Common myeloid progenitor, CD34-positive (primary cell): ENCODE results near the gene MOV10.
"Not testable (repeated sequence)": the region's sequence is repeated elsewhere in the genome, so short reads cannot be mapped to it uniquely, and the experiment has no call there.

Experiments used
- CTCF ChIA-PET: fragments of 350-600 bp; sonication (Branson Sonifier 250); formaldehyde crosslinking; loops from one replicate; lab custom pipeline; 2021; ENCODE audit warnings: antibody characterized with exemption; lab: Charles Lee
- POLR2A ChIA-PET: fragments of 350-600 bp; sonication (Branson Sonifier 250); formaldehyde crosslinking; loops from one replicate; lab custom pipeline; 2021; ENCODE audit warnings: antibody characterized with exemption; lab: Charles Lee
- DNase-seq, 3 donors: peaks; one replicate each; pipeline versions ENCODE4 v3.0.0 to v3.0.0-alpha.2; 2013
- H3K27ac ChIP-seq, 2 experiments: 1 replicate in 1 of 2; 2 replicates in 1 of 2; pipeline ENCODE4 v1.7.0; 2013; ENCODE audit warnings: inconsistent platforms in 2 of 2, low read length in 2 of 2, mild to moderate bottlenecking in 2 of 2, low read depth in 1 of 2, moderate library complexity in 1 of 2; ENCODE audit not compliant: severe bottlenecking in 2 of 2, insufficient read depth in 1 of 2, poor library complexity in 1 of 2
- H3K27me3 ChIP-seq, 5 experiments: replicated peaks in 2 of 5; 1 replicate in 3 of 5; 2 replicates in 2 of 5; pipeline versions ENCODE4 v1.6.1 to v1.7.0; 2013; ENCODE audit warnings: low read length in 4 of 5, mild to moderate bottlenecking in 2 of 5, moderate library complexity in 2 of 5, inconsistent platforms in 1 of 5; ENCODE audit not compliant: insufficient read depth in 5 of 5, control insufficient read depth in 4 of 5
- H3K36me3 ChIP-seq, 4 experiments: 1 replicate in 2 of 4; 2 replicates in 2 of 4; pipeline versions ENCODE4 v1.6.1 to v1.7.0; 2013; ENCODE audit warnings: low read length in 3 of 4, control low read depth in 1 of 4, mild to moderate bottlenecking in 1 of 4; ENCODE audit not compliant: control insufficient read depth in 4 of 4, insufficient read depth in 4 of 4
- H3K4me1 ChIP-seq, 4 experiments: 1 replicate in 3 of 4; 2 replicates in 1 of 4; pipeline versions ENCODE4 v1.6.1 to v1.7.1; 2013; ENCODE audit warnings: low read length in 3 of 4, mild to moderate bottlenecking in 3 of 4, control low read depth in 1 of 4, inconsistent platforms in 1 of 4, moderate library complexity in 1 of 4; ENCODE audit not compliant: control insufficient read depth in 4 of 4, insufficient read depth in 4 of 4; ENCODE audit errors: control extremely low read depth in 1 of 4
- H3K4me3 ChIP-seq, 7 experiments: 1 replicate in 4 of 7; 2 replicates in 3 of 7; pipeline versions ENCODE4 v1.5.1 to v1.7.0; 2013; ENCODE audit warnings: mild to moderate bottlenecking in 7 of 7, low read length in 6 of 7, moderate library complexity in 6 of 7, inconsistent platforms in 2 of 7, low read depth in 2 of 7, control low read depth in 1 of 7; ENCODE audit not compliant: insufficient read depth in 4 of 7, control insufficient read depth in 1 of 7; ENCODE audit errors: extremely low read depth in 1 of 7
- H3K9me3 ChIP-seq, 5 experiments: 1 replicate in 4 of 5; 2 replicates in 1 of 5; pipeline versions ENCODE4 v1.6.1 to v1.7.1; 2013; ENCODE audit warnings: low read length in 4 of 5, mild to moderate bottlenecking in 2 of 5, inconsistent platforms in 1 of 5, low read depth in 1 of 5, moderate library complexity in 1 of 5; ENCODE audit not compliant: control insufficient read depth in 4 of 5, insufficient read depth in 2 of 5; ENCODE audit errors: control extremely low read depth in 1 of 5
- WGBS: methylation state at CpG from one replicate; pipeline ENCODE4 v1.1.5; 2013; ENCODE audit not compliant: insufficient coverage; 5-methylcytosine and 5-hydroxymethylcytosine counted together

The MOV10 gene

GRCh38 chr1:112634367-112634766 is 40.1 kb upstream of the MOV10 start:
- DNase-seq = no peak
- H3K27me3 ChIP-seq = no peaks in the 10 kb centered on the region
- ChIA-PET POLR2A (no interaction called here), CTCF (interaction anchor here (0.8 kb wide), 1 partner anchor 12 kb away, joined by 3 read pairs; no protein-coding TSS in a partner anchor)
- H3K4me1 ChIP-seq = peaks cover 0 to 14% (median 9%) of the 10 kb centered on the region in 4 experiments
- H3K27ac ChIP-seq = no peak overlapping the region
- H3K9me3 ChIP-seq = no peaks in the 10 kb centered on the region
- H3K4me3 ChIP-seq = no peak overlapping the region
- H3K36me3 ChIP-seq = peaks cover 3 to 27% (median 6%) of the 10 kb centered on the region in 4 experiments

GRCh38 chr1:112636056-112636455 is 38.4 kb upstream of the MOV10 start:
- H3K9me3 ChIP-seq = no peaks in the 10 kb centered on the region
- ChIA-PET CTCF (interaction anchor here (0.7 to 2.2 kb wide), 6 partner anchors 8 to 58 kb away, joined by 3 to 7 read pairs (median 3); no protein-coding TSS in a partner anchor), POLR2A (no interaction called here)
- no CpG with 5 or more reads among the region's 2 CpGs for WGBS
- peaks cover 0 to 14% (median 9%) of the 10 kb centered on the region in 4 experiments for H3K4me1 ChIP-seq
- no peak for DNase-seq
- no peaks in the 10 kb centered on the region for H3K27me3 ChIP-seq
- H3K27ac ChIP-seq = no peak overlapping the region
- H3K4me3 ChIP-seq = no peak overlapping the region
- peaks cover 2 to 19% (median 4%) of the 10 kb centered on the region in 4 experiments for H3K36me3 ChIP-seq

DNA sequence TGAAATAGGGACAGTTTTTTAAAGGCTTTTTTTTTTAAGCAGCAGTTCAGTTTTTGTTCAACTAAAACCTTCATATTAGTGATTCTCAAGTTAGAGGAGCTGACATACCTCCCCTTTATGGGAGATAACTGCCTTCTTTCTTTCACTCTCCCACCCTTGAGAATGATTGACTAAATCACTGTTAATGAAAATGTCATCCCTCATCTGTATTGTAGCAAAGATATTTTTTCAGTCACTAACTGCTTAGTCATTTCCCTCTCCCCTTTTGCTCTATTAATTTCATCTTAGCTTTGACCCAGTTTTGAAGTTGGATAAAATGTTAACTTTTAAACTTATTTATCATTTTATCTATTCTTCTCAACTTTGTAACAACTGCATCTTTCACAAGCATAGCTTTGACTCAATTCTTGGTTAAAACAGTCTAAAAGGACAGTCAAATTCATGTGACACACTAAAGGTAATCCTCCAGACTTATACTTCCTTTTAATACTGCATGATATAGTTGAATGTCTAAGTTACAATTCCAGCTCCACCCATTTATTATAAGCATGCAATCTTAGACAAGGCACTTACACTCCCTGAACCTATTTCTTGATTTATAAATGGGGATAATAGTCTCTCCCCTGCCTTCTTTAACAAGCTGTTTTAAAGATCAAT is 37.7 kb upstream of the MOV10 start:
- no peaks in the 10 kb centered on the region for H3K27me3 ChIP-seq
- POLR2A ChIA-PET = interaction anchor here (0.6 kb wide), 1 partner anchor 906 kb away, joined by 4 read pairs; no protein-coding TSS in a partner anchor
- peaks cover 2 to 12% (median 3%) of the 10 kb centered on the region in 4 experiments for H3K36me3 ChIP-seq
- peak in 2 of 3 donors; percentile 18 to 37 for DNase-seq
- H3K4me3 ChIP-seq = peak overlapping the region in 1 of 7 experiments; percentile 23
- CTCF ChIA-PET = interaction anchor here (0.7 to 2.2 kb wide), 9 partner anchors 9 to 73 kb away, joined by 3 to 7 read pairs (median 3); no protein-coding TSS in a partner anchor
- peaks cover 0 to 12% (median 9%) of the 10 kb centered on the region in 4 experiments for H3K4me1 ChIP-seq
- H3K27ac ChIP-seq = peak overlapping the region in 1 of 2 experiments; percentile 39
- no peaks in the 10 kb centered on the region for H3K9me3 ChIP-seq

GRCh38 chr1:112637254-112638109 is 37.0 kb upstream of the MOV10 start:
- no peaks in the 10 kb centered on the region for H3K9me3 ChIP-seq

DNA sequence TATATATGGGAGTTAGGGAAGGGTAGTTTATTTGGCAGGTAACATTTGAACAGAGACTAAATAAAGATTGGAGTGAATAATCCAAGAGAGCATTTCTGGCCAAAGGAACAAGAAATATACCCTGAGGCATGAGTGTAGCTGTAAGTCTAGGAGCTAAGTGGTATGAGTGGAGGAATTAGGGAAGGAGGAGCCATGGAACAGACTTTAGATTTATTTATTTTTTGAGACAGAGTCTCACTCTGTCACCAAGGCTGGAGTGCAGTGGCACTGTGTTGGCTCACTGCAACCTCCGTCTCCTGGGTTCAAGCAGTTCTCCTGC is 36.4 kb upstream of the MOV10 start:
- Histone ChIP-seq H3K36me3 (peaks cover 2 to 11% (median 3%) of the 10 kb centered on the region in 4 experiments), H3K27me3 (no peaks in the 10 kb centered on the region), H3K9me3 (no peaks in the 10 kb centered on the region), H3K27ac (no peak overlapping the region), H3K4me3 (no peak overlapping the region), H3K4me1 (peaks cover 0 to 12% (median 9%) of the 10 kb centered on the region in 4 experiments)
- ChIA-PET POLR2A (no interaction called here), CTCF (interaction anchor here (1.0 to 2.2 kb wide), 5 partner anchors 10 to 35 kb away, joined by 3 to 7 read pairs (median 3); no protein-coding TSS in a partner anchor)
- DNase-seq = no peak
- 100% methylated on average over 1 of the region's 1 CpG for WGBS

More at GRCh38 chr1:112637254-112638109, 37.0 kb upstream of the MOV10 start:
- 98% methylated on average over 3 of the region's 4 CpGs for whole genome bisulfite sequencing
- H3K4me1 ChIP-seq = peaks cover 0 to 12% (median 9%) of the 10 kb centered on the region in 4 experiments
- ChIA-PET POLR2A (interaction anchor here (0.6 kb wide), 1 partner anchor 907 kb away, joined by 4 read pairs; no protein-coding TSS in a partner anchor), CTCF (interaction anchor here (0.7 to 2.2 kb wide), 9 partner anchors 10 to 72 kb away, joined by 3 to 7 read pairs (median 3); no protein-coding TSS in a partner anchor)
- H3K4me3 ChIP-seq = no peak overlapping the region
- H3K27me3 ChIP-seq = no peaks in the 10 kb centered on the region
- DNase-seq = no peak
- H3K36me3 ChIP-seq = peaks cover 2 to 14% (median 3%) of the 10 kb centered on the region in 4 experiments
- peak overlapping the region in 1 of 2 experiments; percentile 39 for H3K27ac ChIP-seq

- H3K27ac ChIP-seq, POLR2A ChIA-PET, H3K9me3 ChIP-seq, CTCF ChIA-PET, H3K27me3 ChIP-seq, DNase-seq, H3K4me3 ChIP-seq: not testable (repeated sequence)
- 97% methylated on average over 12 of the region's 23 CpGs for WGBS
- Histone ChIP-seq H3K36me3 (peaks cover 3 to 15% (median 5%) of the 10 kb centered on the region in 4 experiments), H3K4me1 (peaks cover 0 to 12% (median 9%) of the 10 kb centered on the region in 4 experiments)
Measured at GRCh38 chr1:112640437-112640836, 34.0 kb upstream of the MOV10 start.
